Islet precursor cell (in vitro differentiated cells): ENCODE measurements around the gene OSGIN1.
A peak's percentile ranks its signal among the peaks of the same experiment; 100 is the strongest.
"Not testable (repeated sequence)": the region's sequence is repeated elsewhere in the genome, so short reads cannot be mapped to it uniquely, and the experiment has no call there.

Experiments
- DNase-seq: peaks from one replicate; pipeline ENCODE4 v3.0.0-alpha.2; 2018

OSGIN1 gene

DNA sequence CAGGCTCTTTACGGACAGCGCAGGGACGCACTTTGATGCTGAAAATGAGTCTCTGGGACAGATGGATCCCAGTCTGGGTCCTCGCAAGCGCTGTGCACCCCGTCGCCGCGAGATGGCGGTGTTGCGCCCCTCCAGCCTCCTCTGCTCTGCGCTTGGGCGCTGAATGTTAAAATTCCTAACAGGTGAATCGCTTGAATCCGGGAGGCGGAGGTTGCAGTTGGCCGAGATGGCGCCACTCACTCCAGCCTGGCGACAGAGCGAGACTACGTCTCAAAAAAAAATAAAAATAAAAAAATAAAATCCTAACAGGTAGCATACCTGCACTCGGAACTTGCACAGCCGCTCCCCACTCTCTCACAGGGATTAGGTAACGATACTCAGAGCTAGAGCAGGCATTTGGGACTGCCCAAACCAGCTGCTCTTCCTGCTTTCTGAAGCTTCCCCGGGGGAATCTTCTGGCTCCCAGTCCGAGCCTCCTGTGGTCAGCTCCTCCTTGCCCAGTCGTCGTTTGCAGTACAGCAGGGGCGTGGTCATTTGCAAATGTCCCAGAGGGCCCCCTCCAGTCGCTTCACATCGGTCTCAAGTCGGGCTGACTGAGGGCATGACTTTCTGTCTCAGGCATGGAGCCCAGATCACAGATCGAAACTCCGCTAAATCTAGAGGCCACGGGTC is 26.2 kb upstream of the OSGIN1 start:
- DNase-seq, result peak; percentile 94

DNA sequence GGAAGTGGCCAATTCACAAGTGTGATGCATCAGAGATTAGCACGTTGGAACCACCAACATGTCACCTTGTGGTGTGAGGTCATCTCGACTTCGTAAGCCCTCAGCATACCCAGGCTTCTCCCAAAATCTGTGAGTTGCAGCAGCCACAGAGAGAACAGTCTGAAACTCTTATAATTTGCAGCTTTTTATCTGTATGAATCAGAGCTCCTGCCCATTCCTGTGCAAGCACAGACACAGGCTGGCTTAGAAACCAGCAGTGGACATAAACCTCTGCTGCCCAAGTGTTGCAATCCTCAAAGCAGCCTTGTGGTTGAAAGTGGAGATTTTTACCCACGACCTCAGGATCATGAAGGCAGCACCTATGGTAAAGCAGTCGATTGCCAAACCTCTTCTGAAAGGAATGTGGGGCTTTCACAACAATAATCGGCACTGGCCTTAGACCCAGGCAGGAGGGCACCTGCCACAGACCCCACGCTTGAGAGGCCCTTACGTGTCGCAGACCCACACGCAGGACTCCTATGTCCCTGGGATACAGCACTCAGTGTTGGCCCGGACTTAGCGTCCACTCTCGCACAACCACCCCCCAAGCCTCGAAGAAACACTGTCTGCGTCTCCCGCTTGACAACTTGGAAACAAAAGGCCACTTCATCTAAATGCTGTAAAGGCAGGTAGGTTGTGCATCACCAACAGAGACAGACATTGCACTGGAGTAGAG is 24.5 kb upstream of the OSGIN1 start:
- no peak for DNase-seq

DNA sequence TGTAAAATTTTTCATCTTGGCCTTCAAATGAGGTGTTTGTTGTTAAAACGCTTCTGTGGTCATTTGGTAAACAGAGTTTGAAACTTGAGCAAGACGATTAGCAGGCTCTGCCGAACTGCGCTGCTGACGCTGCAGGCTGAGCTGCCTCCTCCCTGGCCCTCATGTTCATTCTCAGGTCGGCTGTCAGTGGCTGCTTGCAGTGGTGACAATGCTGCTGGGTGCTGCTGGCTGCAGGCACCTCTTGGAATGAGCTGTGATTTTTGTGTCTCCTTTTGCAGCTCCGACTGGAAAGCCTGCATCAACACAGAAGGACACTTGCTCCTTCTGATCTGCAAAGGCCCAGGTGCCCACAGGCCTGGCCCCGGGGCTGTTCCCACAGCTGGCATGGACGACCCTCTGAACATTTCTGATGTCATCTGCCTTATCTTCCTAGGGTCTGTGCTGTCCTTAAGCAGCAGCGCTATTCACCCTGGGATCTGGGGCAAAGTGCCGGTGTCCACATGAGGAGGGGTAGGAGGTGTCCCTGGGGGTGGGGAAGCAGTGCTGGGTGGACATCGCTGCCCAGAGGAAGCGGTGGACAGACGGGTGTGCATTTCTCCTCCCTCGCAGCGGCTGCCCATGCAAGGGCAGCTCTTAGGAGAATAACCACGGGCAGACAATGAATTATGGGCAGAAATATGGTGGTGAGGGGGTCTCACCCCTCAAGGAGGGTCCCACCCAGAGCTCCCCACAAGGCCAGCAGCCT is 23.1 kb upstream of the OSGIN1 start:
- DNase-seq, result no peak

DNA sequence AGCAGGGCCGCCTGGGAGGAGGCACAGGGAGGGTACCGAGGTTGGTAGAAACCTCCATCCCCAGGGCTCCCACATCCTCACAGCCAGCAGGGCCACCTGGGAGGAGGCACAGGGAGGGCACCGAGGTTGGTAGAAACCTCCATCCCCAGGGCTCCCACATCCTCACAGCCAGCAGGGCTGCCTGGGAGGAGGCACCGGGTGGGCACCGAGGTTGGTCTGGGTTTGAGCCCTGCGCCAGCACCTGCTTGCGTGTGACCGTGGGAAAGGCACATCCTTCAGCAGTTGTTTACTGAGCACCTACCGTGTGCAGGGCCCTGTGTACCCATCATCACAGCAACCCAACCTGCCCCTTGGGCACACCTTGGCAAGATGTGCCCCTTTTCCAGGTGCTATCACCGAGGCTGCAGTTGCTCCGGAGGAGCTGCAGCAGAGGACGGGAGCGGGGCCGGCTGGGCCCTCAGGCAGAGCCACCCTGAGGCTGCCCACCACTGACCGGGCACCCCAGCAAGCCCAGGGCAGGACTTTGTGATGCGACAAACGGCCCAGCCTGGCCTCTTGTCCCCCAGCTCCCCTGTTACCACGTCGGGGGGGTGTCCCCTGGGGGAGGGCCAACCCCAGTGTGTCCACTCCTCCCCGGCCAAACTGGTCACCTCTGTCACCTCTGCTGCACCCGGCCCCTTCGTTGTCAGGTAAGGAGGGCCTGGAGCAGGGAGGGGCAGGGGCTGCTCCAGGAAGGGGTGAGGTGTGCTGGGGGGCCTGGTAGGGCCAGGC is 22.1 kb upstream of the OSGIN1 start:
- DNase-seq, result no peak

DNA sequence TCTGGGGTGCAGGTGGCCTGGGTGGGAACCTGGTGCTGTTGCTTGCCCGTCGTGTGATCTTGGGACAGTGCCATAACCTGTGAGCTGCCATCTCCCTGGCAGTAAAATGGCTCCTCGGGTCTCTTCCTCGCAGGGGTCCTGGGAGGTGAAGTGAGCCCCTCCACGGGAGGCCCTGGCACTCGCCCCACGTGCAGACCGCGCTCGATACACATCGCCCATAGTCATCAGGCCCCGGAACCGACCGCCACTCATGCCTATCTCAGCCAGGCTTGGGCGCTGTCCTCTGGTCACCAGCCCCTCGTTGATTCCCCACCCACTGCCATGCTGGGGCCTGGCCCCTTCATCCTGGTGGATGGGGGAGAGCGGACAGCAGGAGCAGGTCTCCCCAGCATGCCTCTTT is 21.5 kb upstream of the OSGIN1 start:
- no peak for DNase-seq

DNA sequence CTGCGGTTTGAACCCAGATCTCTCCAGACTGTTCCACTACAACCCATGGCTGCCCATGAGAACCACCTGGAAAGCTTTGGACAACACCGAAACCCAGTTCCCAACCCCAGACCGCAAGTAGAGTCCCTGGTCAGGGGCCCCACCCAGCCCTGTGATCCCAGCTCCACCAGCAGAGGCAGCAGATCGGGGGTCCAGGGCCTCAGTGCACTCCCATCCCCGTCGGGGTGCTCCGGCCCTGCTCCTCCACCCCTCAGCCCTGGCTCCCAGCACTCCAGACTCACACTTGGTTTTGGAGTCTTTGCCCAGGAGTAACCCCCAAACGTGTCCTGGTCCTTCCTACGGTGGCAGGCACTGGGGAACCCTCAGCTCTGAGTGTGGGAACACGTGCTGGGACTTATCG is 20.7 kb upstream of the OSGIN1 start:
- DNase-seq, result no peak

DNA sequence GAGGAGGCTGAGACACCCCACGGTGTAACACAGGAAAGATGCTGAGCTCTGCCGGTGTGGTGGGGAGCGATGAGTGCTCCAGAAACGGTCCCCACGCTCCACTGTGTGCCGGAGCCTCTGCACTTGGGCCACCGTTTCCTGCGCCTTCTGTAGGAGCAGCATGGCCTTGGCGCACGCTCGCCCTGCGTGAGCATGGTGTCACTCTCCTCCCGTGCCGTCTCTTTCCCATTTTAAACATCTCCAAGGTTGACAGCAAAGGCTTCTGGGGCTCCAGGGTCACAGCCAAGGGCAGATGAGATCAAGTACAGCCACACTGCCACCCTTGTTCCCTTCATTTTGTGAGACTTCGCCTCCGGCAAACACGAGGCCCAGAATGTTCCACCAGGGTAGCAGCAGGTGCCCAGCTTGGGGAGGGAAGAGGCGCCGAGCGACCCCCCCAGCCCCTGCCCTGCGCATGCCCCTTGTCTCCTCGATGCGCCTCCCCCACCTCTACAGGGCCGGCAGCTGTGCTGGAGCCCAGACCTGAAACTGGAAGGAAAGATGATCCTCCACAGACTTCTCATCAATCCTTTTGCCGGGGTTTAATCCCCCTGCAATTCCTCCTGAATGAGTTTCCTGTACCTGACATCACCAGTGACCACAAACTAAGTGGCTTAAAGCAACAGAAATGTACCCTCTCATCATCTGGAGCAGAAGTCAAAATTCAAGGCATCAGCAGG is 19.9 kb upstream of the OSGIN1 start:
- no peak for DNase-seq

DNA sequence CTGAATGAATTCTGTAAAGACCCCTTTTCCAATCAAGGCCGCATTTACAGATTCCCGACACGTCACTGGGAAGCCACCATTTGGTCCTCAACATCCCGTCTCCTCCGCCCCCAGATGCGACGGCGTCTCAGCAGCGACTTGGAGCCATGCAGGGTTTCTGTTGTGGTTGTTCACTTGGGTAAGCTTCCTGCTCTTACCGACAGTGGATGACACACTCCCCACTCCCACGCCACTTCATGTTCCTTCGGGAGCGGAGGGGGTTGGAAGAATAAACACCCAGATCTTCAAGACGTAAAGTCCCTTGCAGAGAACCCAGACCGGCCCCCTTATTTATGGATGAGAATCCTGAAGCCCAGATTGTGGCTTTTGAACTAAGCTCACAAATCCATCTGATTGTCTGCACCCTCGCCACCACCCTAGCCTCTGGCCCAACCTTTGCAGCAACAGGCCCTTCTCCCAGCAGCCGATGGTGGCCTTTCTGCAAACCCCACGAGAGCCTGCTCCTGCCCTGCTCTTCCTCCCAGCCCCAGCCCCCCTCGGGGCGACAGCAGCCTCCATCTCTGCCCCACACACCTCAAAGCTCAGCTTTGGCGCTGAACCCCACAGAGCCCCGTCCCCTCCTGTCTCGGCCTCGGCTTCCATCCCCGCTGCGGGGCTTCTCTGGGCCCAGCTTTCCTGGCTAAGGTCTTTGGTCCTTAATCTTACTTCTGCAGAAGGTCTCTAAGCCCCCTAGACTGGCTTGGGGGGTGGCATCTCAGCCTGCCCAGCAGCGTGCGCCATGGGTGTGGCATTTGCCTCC is 19.0 kb upstream of the OSGIN1 start:
- no peak for DNase-seq

DNA sequence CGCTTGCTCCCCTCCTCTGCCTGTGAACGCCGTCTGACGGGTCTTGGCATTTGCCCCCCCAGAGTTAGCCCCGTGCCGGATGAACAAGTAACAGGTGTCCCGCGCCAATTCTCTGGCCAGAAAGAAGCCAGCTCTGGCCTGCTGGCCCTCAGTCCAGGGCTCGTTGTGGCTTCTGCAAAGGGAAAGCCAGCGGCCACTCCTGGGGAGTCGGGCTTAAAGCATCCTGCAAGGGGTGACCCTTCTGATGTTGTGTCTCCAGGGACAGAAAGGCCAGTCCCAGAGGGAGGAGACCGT is 18.4 kb upstream of the OSGIN1 start:
- DNase-seq, result no peak

DNA sequence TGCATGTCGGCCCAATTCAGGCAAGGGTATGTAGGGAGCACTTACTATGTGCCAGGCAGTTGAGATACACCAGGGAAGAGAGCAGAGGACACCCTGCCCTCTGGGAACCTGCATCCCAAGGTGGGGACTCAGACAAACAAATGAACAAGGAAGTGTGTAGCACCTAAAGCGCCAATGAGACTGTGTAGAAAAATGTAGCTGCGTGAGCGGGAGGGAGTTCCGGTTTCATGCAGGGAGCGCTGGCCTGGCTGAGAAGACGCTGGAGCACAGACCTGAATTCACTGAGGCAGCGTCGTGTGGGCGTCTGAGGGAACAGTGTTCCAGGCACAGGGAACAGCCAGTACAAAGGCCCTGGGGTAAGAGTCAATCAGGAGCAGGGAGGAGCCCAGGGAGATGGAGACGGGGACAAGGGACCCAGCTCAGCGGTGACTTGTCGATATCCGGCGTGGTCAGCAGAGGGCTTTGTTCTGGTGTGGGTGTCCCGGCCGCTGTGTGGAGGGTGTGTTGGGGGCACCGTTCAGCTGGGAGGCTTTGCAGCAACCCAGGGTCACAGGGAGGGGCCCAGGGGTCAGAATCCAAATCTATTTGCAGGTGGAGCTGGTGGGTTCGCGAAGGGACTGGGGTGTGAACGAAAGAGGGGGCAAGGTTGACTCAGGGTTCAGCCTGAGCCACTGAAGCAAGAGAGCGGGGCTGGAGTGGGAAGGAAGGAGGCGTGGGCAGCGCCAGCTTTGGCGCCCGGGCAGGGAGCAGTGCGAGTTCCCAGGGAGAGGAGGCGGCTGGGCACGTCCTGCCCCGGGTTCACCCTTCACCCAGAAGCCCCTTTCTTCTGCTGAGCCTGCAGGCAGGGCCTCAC is 17.8 kb upstream of the OSGIN1 start:
- no peak for DNase-seq

DNA sequence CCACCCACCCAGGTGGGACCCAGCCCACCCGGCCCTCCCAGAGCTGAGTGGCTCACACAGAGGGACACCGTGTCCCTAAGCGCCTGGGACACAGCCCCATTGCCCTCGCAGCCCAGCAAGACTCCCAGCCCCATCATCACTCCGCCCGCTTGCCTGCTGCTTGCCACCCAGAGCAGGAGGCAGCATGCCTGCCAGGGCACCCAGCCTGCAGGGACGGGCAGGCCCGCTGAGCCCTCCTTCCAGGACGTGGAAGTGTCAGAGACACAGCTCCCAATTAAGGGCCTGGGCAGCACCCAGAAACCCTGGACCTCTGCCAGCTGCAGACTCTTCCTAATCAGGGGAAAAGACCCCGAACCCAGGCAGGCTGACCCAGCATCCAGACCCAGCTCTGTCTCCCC is 17.2 kb upstream of the OSGIN1 start:
- no peak for DNase-seq

DNA sequence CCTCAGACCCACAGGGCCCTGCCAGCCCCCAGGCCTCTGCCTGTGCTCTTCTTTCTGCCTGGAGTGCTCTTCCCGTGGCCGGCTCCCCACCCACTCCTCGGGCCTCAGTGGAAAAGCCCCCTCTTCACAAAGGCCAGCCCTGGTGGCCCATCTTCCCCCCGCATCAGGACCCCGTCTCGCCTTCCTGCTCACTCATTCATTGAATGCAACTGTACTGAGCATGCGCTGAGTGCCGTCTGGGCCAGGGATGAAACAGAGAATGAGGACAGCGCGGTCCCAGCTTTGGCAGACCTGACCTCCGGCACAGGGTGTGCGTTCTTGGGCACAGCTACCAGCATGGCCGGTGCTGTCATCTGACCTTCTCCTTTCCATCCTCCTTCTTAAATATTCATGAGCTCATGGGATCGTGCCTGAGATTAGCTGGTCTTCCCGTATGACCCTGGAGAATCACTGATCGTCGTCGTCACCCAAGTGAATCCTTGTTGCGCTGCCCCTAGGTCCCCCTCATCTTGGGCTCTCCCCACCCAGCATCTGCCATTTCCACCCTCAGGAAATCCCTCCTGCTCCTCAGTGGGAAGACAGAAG is 16.4 kb upstream of the OSGIN1 start:
- no peak for DNase-seq

DNA sequence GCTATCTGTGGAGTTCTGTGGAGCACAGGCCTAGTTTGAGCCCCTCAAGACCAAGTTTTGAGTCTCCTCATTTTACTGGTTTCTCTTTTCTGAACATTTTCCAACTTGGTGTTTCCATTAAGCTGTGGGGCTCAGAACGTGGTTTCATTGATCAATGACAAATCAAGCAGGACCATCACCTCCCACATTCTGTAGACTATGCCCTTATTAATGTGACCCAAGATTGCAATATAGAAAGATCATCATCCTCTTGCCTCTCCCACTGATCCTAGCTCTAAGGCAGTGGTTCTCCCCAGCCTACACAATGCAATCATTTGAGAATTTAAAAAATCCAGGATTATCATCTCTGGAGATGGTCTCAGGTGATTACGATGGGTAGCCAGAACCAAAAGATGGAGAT is 15.8 kb upstream of the OSGIN1 start:
- DNase-seq, result no peak

DNA sequence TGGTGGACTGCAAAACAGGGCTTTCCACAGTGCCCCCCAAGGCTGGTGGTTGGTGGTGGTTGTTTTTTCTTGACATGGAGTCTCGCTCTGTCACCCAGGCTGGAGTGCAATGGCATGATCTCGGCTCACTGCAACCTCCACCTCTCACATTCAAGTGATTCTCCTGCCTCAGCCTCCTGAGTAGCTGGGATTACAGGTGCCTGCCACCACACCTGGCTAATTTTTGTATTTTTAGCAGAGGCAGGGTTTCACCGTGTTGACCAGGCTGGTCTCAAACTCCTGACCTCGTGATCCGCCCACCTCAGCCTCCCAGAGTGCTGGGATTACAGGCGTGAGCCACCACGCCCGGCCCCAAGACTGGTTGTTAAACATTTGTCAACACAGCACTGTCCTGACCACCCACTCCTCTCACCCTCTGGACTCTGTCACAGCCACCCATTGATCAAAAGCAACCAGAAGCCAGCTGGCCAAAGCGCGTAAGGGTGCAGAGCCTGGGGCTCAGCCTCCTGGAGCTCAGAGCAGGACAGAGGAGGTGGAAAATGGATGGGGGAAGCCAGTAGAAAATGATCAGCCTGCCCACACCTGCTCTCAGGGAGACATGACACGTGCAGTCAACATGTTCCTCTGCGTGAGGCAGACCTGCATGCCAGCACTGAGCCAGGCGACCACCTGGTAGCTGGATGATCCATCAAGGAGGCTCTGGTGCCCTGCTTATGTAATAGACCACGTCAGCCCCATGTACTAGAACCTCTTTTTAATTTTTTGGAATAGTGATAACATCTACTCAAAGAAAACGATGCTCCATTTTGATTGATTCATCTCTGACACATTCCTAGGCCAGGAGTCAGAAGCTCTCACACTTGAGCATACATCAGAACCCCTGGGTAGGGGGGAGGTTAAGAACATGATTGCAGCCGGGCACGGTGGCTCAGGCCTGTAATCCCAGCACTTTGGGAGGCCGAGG is 14.8 kb upstream of the OSGIN1 start:
- no peak for DNase-seq

DNA sequence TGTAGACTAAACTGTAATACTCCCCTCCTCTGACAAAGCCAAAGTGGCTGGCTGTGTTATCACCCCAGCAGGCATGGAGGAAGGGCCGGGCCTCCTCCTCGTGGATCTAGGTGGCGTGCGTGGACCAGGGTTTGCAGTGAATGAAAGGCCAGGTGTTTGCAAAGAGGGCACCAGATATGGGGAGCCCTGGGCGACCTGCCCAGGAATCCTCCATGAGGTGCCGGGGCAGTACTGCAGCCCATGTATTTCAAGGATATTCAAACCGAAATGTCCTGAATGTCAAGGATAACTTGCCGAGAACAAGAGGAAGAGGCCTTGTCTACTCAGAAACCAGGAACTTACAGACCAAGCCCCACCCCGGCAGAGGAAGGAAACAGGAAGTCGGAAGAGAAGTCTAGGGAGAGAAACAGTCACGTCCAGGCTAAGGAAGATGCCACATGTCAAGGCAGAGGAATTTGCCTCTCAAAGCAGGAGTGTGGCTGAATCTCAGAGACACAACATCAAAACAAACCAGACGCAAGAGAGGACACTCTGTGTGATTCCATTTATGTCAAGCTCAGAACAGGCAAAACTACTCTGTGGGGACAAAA is 13.7 kb upstream of the OSGIN1 start:
- no peak for DNase-seq

DNA sequence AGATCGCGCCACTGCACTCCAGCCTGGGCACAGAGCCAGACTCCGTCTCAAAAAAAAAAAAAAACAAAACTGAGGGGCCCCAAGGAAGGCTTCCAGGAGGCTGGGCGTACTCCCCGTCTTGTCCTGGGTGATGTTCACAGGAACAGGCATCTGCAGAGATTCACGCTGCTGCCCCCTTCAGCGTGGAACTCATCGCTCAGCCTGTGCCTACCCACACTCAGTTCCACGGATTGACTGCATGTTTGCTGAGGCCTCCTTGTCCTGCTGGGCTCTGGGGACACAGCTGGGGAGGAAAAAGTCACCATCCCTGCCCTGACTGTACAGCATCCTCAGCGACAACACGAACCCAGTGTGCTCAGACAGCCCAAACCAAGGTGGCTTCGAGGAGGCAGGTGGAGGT is 12.9 kb upstream of the OSGIN1 start:
- DNase-seq, result no peak

DNA sequence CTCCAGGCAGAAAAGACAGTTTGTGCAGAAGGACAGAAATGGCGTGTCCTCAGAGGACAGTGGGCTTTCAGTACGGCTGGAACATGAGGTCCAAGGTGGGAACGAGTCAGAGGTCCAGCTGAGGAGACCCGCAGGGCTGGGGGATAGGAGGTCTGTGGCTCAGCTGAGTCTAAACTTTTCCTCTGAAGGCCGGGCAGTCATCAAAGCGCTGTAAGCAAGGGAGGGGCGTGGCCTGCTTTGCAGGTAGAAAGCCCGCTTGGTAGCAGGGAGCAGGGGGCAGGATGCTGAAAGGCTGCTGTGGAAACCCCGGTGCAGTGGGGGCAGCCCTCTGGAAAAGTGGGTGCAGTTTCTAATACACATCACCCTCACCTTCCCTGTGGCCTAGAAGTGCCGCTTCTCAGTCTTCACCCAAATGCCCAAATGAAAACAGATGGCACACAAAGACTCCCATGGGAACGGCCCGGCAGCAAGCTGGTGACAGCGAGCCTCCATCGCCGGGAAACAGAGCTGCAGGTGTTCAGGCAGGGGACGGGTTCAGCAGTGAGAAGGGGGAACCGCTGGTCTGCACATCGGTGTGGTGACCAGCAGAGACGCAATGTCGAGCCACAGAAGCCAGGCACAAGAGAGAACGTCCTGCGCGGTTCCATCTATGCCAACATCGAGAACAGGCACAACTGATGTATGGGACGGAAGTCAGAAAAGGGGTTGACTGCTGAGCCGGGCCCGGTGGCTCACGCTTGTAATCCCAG is 12.2 kb upstream of the OSGIN1 start:
- DNase-seq, result no peak

DNA sequence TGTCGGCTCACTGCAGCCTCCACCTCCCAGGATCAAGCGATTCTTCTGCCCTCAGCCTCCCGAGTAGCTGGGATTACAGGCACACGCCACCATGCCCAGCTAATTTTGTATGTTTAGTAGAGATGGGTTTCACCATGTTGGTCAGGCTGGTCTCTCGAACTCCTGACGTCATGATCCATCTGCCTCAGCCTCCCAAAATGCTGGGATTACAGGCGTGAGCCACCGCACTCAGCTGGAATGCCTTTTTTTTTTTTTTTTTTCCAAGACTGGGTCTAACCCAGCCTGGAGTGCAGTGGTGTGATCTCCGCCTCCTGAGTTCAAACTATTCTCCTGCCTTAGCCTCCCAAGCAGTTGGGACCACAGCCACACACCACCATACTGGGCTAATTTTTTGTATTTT is 11.5 kb upstream of the OSGIN1 start:
- not testable (repeated sequence) for DNase-seq
